ENCODE measurements around the gene HIRIP3.

- no peak for TF ChIP-seq EZH2 (IDR thresholded peaks at IDR 0.05; ENCODE audit: borderline replicate concordance, low read depth, low read length, severe bottlenecking)
- TF ChIP-seq, protein P1, sequence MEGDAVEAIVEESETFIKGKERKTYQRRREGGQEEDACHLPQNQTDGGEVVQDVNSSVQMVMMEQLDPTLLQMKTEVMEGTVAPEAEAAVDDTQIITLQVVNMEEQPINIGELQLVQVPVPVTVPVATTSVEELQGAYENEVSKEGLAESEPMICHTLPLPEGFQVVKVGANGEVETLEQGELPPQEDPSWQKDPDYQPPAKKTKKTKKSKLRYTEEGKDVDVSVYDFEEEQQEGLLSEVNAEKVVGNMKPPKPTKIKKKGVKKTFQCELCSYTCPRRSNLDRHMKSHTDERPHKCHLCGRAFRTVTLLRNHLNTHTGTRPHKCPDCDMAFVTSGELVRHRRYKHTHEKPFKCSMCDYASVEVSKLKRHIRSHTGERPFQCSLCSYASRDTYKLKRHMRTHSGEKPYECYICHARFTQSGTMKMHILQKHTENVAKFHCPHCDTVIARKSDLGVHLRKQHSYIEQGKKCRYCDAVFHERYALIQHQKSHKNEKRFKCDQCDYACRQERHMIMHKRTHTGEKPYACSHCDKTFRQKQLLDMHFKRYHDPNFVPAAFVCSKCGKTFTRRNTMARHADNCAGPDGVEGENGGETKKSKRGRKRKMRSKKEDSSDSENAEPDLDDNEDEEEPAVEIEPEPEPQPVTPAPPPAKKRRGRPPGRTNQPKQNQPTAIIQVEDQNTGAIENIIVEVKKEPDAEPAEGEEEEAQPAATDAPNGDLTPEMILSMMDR (IDR thresholded peaks at IDR 0.05; ENCODE audit: borderline replicate concordance, extremely low read depth, low read length, poor library complexity, severe bottlenecking): no peak
Measured at GRCh38 chr16:30031477-30031918, 36.1 kb upstream of the HIRIP3 start.

All from DND-41 (cell line).